ENCODE results near the gene ITPRIPL1. TPM values are rescaled to one million over a fixed set of nuclear protein-coding genes. Genes with fewer than 3 reads are reported as not detected.
"Not testable (repeated sequence)": the region's sequence is repeated elsewhere in the genome, so short reads cannot be mapped to it uniquely, and the experiment has no call there.

Gene ITPRIPL1, protein sequence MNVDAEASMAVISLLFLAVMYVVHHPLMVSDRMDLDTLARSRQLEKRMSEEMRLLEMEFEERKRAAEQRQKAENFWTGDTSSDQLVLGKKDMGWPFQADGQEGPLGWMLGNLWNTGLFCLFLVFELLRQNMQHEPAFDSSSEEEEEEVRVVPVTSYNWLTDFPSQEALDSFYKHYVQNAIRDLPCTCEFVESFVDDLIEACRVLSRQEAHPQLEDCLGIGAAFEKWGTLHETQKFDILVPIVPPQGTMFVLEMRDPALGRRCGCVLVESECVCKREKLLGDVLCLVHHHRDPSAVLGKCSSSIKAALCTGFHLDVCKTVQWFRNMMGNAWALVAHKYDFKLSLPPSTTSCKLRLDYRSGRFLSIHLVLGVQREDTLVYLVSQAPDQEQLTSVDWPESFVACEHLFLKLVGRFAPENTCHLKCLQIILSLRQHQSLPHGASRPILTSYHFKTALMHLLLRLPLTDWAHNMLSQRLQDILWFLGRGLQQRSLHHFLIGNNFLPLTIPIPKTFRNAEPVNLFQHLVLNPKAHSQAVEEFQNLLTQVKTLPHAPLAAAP
- total RNA-seq: 1 to 10 TPM in 1 of 4 donors, under 1 TPM in 2, not detected in 1; 0.63 to 1.7 (median 0.75) TPM

GRCh38 chr2:96325041-96325883, at the start of gene ITPRIPL1:
Gene ITPRIPL1 (plus strand): TSS chr2:96325317. CDS start chr2:96325840, 523 bp downstream.
- H3K27ac ChIP-seq: no peak within 1 kb of the TSS
- intact Hi-C loops (cut with DNase I): no loop called here
- no peaks in the 10 kb centered on the region for H3K27me3 ChIP-seq
- peak within 1 kb of the TSS in 2 of 3 donors; percentile 4 to 23 for H3K4me3 ChIP-seq (replicated peaks in 1 of 3)
- H3K36me3 ChIP-seq: no peaks in the 10 kb centered on the region
- H3K9me3 ChIP-seq: no peaks in the 10 kb centered on the region
- H3K4me1 ChIP-seq: peaks cover 5 to 22% of the 10 kb centered on the region in 2 donors
- DNase-seq: no peak
- no peak for TF ChIP-seq POLR2A (IDR thresholded peaks at IDR 0.05)
- TF ChIP-seq, protein P1, sequence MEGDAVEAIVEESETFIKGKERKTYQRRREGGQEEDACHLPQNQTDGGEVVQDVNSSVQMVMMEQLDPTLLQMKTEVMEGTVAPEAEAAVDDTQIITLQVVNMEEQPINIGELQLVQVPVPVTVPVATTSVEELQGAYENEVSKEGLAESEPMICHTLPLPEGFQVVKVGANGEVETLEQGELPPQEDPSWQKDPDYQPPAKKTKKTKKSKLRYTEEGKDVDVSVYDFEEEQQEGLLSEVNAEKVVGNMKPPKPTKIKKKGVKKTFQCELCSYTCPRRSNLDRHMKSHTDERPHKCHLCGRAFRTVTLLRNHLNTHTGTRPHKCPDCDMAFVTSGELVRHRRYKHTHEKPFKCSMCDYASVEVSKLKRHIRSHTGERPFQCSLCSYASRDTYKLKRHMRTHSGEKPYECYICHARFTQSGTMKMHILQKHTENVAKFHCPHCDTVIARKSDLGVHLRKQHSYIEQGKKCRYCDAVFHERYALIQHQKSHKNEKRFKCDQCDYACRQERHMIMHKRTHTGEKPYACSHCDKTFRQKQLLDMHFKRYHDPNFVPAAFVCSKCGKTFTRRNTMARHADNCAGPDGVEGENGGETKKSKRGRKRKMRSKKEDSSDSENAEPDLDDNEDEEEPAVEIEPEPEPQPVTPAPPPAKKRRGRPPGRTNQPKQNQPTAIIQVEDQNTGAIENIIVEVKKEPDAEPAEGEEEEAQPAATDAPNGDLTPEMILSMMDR (IDR thresholded peaks at IDR 0.05): no peak
- WGBS, 2 donors: 7 to 11% methylated on average over 15 to 27 of the region's 58 CpGs

DNA sequence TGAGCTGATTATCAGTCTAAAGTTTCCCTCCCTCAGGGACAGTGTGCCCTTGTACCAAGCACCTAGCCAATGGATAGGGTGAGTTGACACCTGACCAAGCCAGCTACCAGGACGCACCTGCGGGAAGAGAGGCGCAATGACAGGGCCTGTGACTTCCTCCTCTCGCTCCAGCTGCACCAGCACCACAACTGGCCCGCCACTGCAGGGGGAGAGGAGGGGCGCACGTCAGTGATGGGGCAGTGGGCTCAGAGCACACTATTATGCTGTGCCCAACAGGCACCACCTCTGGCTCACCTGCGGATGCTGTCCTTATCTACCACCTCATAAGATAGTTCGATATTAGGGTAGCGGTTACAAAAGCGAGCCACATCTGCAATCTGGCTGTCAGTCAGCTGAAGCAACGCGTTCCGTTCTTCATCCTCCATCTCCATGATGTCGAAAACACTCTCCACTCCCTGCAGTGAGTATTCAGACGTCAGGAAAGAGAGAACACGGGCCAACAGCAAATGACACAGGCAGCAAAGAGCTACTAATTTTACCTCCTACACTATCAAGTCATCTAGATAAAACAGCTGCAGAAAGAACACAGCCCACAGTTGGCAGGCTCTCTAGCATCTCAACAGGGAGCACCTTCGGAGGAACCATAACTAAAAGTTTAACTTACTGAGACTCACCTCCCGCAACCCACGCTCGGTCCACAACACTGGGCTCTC, 48.2 kb upstream of the ITPRIPL1 start:
- no peaks in the 10 kb centered on the region for H3K9me3 ChIP-seq
- no peaks in the 10 kb centered on the region for H3K27me3 ChIP-seq
- H3K4me3 ChIP-seq (replicated peaks in 1 of 3): no peak overlapping the region
- no peaks in the 10 kb centered on the region for H3K4me1 ChIP-seq
- TF ChIP-seq, protein P1 (IDR thresholded peaks at IDR 0.05): no peak
- TF ChIP-seq POLR2A (IDR thresholded peaks at IDR 0.05): no peak
- H3K36me3 ChIP-seq: peaks cover 71 to 98% of the 10 kb centered on the region in 2 donors
- H3K27ac ChIP-seq: no peak overlapping the region
- no peak for DNase-seq
- 94 to 95% methylated on average over 19 to 21 of the region's 21 CpGs for WGBS, 2 donors
- intact Hi-C loops (cut with DNase I): no loop called here

DNA sequence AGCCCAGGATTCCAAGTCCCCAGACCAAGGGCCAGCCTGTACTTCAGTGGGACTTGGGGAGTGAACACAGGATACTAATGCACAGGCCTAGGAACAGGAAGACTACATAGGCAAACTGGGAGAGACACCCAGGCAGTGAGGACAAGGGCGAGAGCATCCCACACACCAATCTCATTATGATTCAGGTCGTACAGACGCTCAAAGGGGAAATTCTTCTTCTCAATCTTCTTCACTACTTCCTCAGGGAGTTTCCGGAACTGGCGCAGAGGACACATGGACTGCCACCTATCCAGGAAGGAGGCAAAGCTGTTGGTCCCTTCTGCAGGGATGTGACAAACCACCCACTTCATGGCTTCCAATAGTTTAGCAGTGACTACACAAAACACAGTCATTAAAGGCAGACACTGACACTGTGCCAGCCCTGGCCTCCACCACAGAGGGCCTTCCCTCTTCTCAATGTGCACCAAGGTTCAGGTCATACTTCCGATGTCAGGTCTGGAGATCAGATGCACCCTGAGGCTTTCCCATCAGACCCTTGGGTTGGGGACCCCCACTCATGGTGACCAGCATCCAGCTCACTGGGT, 37.8 kb upstream of the ITPRIPL1 start:
- H3K36me3 ChIP-seq: peaks cover 100% of the 10 kb centered on the region in 2 donors
- DNase-seq: no peak

DNA sequence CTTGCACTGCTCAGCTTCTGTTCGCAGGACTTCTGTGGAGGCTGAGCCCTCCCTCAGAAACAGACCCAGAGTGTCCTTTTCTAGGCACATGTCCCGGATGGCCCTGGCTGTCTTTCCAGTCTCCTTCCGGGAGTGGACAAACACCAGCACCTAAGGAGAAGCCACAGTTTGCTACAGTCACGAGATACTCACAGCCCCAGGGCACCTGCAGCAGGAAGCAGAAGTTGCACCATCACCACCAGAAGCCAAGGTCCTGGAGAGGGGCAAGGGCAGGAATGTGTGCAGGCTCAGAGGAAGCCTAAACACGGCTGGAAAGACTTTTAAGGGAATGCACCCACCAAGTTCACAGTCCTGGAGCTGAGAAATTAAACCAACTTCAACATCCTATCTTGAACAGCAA, 33.4 kb upstream of the ITPRIPL1 start:
- Histone ChIP-seq H3K9me3 (no peaks in the 10 kb centered on the region), H3K27me3 (no peaks in the 10 kb centered on the region), H3K4me1 (no peaks in the 10 kb centered on the region), H3K27ac (no peak overlapping the region), H3K4me3 (replicated peaks in 1 of 3) (no peak overlapping the region), H3K36me3 (peaks cover 90 to 100% of the 10 kb centered on the region in 2 donors)
- no peak for DNase-seq
- intact Hi-C loops (cut with DNase I): no loop called here
- TF ChIP-seq, protein P1 (IDR thresholded peaks at IDR 0.05): no peak
- no peak for TF ChIP-seq POLR2A (IDR thresholded peaks at IDR 0.05)
- WGBS, 2 donors: 91 to 93% methylated on average over 5 of the region's 5 CpGs

More for the DNA sequence above, 37.8 kb upstream of the ITPRIPL1 start:
- no peak overlapping the region for H3K4me3 ChIP-seq (replicated peaks in 1 of 3)
- no peaks in the 10 kb centered on the region for H3K27me3 ChIP-seq
- WGBS, 2 donors: 94% methylated on average over 6 of the region's 6 CpGs
- H3K9me3 ChIP-seq: no peaks in the 10 kb centered on the region
- TF ChIP-seq, protein P1 (IDR thresholded peaks at IDR 0.05): no peak
- no peak for TF ChIP-seq POLR2A (IDR thresholded peaks at IDR 0.05)
- no peaks in the 10 kb centered on the region for H3K4me1 ChIP-seq
- H3K27ac ChIP-seq: no peak overlapping the region
- intact Hi-C loops (cut with DNase I): no loop called here

DNA sequence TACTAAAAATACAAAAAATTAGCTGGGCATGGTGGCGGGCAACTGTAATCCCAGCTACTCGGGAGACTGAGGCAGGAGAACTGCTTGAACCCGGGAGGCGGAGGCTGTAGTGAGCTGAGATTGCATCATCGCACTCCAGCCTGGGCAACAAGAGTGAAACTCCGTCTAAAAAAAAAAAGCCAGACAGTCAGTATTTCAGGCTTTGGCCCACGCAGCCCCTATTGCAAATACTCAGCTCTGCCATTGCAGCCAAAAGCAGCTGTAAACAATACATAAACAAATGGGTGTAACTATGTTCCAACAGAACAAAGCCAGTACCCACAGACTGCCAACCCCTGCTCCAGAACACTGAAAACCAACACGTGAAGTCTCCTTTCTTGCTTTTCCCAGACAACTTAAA, 30.8 kb upstream of the ITPRIPL1 start:
- H3K4me1 ChIP-seq; DNase-seq; H3K9me3 ChIP-seq; H3K27ac ChIP-seq; intact Hi-C loops (cut with DNase I); H3K27me3 ChIP-seq; H3K4me3 ChIP-seq (replicated peaks in 1 of 3): not testable (repeated sequence)
- 93% methylated on average over 8 of the region's 8 CpGs for WGBS, 2 donors
- H3K36me3 ChIP-seq: peaks cover 90 to 100% of the 10 kb centered on the region in 2 donors
